Fibroblast of skin of left quadriceps (primary cell): ENCODE measurements around the gene KDF1.

ENCODE experiments used
- DNase-seq, 2 experiments: peaks; one replicate each; pipeline ENCODE4 v3.0.0-alpha.2; 2013; ENCODE audit warnings: low read depth in 2 of 2

Gene KDF1

DNA sequence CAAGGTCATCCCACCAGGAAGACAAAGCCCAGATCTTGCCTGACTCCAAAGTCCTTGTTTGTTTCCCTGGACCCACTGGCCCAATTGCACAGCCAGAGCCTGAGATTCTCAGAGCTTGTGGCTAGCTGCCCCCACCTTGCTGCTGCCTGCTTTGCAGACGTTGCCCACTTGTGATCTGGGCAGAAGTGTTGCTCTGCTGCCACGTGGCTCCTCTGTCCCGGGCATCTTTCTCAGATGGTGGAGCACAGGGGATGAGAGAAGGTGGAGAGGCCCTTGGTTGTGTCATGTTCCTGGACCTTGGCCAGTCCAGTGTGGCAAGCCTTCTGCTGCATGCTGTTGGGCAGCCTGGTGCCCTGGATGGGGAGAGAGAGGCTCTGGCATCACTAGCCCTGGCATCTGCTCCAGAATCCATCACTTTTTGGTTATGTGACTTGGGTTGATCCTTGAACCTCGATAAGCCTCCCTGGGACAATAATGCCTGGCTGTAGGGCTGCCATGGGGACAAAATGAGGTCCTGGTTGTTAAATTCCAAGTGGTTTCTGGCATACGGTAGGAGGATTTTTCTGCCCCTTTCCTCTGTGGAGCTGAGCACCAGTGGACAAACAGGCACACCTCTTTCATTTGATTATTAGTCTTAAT, 44.9 kb downstream of the KDF1 start:
- DNase-seq: no peak

DNA sequence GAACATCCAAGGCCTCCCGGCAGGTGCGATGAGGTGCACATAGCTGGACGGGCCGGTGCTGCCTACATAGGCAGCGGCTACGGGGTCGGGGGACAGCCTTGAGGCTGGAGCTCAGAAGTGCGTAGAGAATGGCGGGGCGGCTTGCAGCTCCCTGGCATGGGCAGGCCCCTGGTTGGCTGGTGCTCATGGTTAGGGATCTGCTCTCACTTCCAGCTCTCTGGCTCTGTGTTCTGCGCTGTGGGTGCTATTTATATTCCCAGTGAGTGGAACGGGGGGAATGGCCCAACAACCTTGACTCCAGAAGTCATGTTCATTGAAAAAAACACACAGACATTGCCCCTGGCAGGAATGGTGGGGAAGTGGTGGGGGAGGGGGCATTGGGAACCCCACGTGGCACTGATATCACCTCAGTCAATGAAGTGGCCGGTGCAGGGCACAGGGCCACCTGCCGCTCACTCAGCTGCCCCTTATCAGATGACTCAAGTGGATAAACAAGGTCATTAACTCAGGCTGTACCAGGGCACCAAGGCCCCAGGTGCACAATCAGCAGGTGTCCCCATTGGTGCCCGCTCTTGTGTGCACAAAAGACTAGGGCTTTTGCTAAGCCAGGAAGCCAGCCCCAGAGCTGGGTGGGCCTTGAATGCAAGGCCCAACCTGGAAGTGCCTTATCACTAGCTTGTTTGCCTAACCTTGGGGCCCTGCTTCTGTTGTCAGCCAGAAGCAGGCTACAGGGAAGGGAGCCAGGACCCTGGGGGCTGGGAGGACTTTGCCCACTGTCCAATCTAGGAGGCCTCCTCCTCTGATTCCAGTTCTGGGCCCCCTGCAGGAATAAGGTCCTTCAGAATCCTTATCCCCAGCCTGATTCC, 46.3 kb downstream of the KDF1 start, which contains the start of gene NR0B2:
Gene NR0B2, minus strand, starts transcription at position 222 of the 866 bp plus-strand sequence. Its CDS starts 35 bp downstream, at position 187.
- no peak for DNase-seq

DNA sequence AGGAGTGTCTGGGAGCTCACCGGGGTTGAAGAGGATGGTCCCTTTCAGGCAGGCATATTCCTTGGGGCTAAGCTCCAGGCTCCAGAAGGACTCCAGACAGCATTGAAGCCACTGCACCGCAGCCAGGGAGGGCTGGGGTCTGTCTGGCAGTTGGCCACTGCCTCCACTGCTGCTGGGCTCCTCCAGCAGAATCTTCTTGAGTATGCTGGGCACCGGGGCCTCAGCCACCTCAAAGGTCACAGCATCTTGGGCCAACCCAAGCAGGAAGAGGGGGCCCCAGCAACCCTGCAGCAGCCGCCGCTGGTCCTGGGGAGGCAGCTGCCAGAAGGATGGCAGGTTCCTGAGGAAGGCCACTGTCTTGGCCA, 46.9 kb downstream of the KDF1 start:
- no peak for DNase-seq

DNA sequence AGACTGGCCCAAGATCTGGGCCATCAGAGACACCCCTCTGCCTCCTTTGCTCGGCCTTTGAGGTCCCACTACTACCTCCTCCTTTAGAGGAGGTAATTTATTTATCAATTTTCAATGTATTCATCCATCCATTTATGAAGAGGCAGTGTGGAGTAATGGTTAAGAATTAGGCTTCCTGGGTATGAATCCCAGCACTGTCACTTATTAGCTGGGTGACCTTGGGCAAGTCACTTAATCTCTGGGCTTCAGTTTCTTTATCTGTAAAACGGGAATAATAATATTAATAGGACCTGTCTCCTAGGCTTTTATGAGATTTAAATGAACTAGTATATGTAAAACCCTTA, 48.1 kb downstream of the KDF1 start:
- no peak for DNase-seq

DNA sequence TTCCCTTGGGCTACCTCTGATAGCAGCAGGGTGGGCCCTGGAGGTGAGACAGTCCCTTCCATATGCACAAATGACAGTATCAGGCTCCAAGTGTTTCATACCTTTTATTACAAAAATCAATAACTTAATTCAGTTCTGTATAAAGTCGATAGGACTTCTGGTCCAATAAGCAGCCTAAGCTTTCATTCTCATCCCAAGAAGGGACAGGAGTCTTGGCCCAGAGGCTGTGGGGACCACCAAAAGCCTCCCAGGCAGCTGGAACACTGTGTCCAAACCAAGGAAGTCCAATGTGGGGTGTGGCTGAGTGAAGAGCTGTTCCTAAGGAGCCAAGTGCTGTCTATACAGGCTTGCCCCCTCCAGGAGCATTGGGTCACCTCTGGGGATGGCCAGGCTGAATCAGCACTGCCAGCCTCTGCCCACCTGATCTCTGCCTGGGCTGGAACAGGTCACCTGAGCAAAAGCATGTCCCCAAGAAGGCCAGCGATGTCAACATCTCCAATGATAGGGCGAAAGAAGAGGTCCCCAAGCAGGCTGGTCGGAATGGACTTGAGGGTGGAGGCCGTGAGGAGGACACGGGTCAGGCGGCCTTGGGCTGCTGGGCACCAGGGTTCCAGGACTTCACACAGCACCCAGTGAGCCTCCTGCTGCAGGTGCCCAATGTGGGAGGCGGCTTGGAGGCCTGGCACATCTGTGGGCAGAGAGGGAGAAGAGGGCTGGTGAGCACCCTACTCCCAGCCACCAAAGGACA, 48.7 kb downstream of the KDF1 start:
- DNase-seq: no peak

- no peak for DNase-seq
Observed at GRCh38 chr1:26910343-26911160, 49.7 kb downstream of the KDF1 start.

DNA sequence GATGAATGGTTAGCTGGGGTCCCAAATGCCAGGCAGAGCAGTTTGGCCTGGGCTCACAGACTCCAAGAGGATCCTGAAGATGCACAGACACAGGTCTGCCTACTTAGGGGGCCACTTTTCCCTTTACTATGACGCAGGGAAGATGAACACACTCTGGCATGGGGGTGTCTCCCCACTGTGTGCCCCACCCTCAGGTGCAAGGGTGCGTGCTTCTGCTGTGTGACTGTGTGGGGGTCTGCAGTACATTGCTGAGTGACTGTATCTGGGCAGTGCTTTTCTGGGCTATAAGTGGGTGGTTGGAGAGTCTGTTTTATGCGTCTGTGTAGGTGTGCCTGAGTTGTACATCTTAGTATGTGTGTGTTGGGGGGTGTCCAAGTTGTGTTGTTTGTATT, 50.3 kb downstream of the KDF1 start:
- DNase-seq: no peak

DNA sequence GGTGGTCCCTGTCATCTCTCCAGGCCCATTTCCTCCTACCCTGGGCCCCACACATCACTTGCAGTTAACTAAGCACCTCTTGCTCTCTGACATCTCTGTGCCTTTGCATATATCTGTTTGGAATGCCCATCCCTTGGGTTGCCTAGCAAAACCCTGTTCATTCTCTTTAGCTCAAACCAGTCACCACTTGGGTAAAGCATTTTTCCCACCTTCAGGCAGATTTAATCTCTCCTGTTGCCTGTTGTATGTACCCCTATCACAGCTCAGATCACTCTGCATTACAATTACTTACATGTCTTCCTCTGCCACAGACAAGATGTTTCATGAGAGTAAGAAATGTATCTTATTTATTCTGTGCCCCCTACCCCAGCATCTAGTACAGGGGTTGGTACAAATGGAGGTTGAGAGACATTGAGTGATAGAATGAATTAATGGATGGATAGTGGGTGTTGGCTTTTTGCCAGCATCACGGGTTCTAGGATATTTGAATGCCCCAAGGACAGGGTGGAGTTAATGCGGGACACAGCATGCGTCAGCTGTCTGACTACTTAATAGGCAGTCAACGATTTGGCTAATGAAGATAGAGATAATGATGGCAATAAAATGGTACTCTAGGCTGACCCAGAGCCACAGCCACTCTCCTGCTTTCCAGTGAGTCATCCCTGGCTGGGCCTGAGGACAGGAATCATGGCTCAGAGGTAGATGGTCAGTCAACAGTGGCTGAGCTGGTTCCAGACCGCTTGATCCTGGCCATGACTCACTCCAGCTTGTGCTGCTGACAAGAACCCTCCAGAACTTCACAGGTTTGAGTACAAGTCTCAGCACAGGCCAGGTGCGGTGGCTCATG, 53.0 kb downstream of the KDF1 start:
- no peak for DNase-seq

DNA sequence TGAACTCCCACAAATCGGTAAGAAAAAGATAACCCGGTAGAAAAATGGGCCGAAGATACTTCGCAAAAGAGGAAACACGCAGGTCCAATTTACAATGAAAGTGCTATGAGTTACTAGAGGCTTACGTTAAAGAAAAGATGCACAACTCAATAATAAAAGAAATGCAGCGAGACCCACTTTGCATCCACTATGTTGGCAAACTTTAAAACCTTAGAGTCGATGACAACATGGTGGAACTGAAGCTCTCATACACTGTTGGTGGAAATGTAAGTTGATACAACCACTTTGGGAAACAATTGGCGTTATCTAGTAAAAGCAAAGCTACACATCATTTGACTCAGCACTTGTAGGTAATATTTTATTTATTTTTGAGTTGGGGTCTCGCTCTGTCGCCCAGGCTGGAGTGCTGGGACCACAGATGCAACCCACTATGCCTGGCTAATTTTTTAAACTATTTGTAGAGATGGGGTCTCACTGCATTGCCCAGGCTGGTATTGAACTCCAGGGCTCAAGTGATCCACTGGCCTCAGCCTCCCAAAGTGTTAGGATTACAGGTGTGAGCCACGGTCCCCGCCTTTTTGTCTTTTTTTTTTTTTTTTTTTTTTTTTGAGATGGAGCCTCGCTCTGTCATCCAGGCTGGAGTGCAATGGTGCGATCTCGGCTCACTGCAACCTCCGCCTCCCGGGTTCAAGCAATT, 59.3 kb downstream of the KDF1 start:
- DNase-seq: no peak

GRCh38 chr1:26900001-26900814, 60.1 kb downstream of the KDF1 start, which contains the start of gene GPATCH3:
Gene GPATCH3, minus strand, starts transcription at chr1:26900467. Its CDS starts 25 bp downstream, at chr1:26900442.
- DNase-seq: peak; percentile 90 to 92
